ENCODE data around the gene TINAGL1.

The TINAGL1 gene

GRCh38 chr1:31541194-31541593 lies 35.1 kb upstream of the TINAGL1 start:
- TF ChIP-seq CTCF (IDR thresholded peaks at IDR 0.05; ENCODE audit: low read depth, low read length, missing control alignments), result no peak
- no peak for DNase-seq (ENCODE audit: extremely low read depth, low read depth)
- H3K4me3 ChIP-seq (replicated peaks; ENCODE audit: low read depth, low read length), result no peak overlapping the region

GRCh38 chr1:31545927-31546540 lies 30.3 kb upstream of the TINAGL1 start:
- DNase-seq (ENCODE audit: extremely low read depth, low read depth), result no peak
- no peak overlapping the region for H3K4me3 ChIP-seq (replicated peaks; ENCODE audit: low read depth, low read length)
- TF ChIP-seq CTCF (IDR thresholded peaks at IDR 0.05; ENCODE audit: low read depth, low read length, missing control alignments), result no peak

GRCh38 chr1:31548534-31548906 lies 27.8 kb upstream of the TINAGL1 start:
- no peak for DNase-seq (ENCODE audit: extremely low read depth, low read depth)
- H3K4me3 ChIP-seq (replicated peaks; ENCODE audit: low read depth, low read length), result no peak overlapping the region
- no peak for TF ChIP-seq CTCF (IDR thresholded peaks at IDR 0.05; ENCODE audit: low read depth, low read length, missing control alignments)

- H3K4me3 ChIP-seq (replicated peaks; ENCODE audit: low read depth, low read length), result peak overlapping the region; percentile 21
- TF ChIP-seq CTCF (IDR thresholded peaks at IDR 0.05; ENCODE audit: low read depth, low read length, missing control alignments), result peak; percentile 90
- DNase-seq (ENCODE audit: extremely low read depth, low read depth), result peak; percentile 87
Measured at GRCh38 chr1:31548907-31549808, 27.2 kb upstream of the TINAGL1 start.

GRCh38 chr1:31549809-31550620 lies 26.3 kb upstream of the TINAGL1 start:
- no peak overlapping the region; the same call in 1 of the 2 replicates for H3K4me3 ChIP-seq (replicated peaks; ENCODE audit: low read depth, low read length)
- no peak for DNase-seq (ENCODE audit: extremely low read depth, low read depth)
- no peak for TF ChIP-seq CTCF (IDR thresholded peaks at IDR 0.05; ENCODE audit: low read depth, low read length, missing control alignments)

GRCh38 chr1:31551208-31551607 lies 25.1 kb upstream of the TINAGL1 start:
- no peak overlapping the region for H3K4me3 ChIP-seq (replicated peaks; ENCODE audit: low read depth, low read length)
- no peak for DNase-seq (ENCODE audit: extremely low read depth, low read depth)
- no peak for TF ChIP-seq CTCF (IDR thresholded peaks at IDR 0.05; ENCODE audit: low read depth, low read length, missing control alignments)
